Liver (tissue), 9 donors: ENCODE measurements around the gene BTG4. TPM values are rescaled to one million over a fixed set of nuclear protein-coding genes. Genes with fewer than 3 reads are reported as not detected.

Source experiments
- DNase-seq: peaks from one replicate; pipeline ENCODE4 v3.0.0-alpha.2; 2017; ENCODE audit warnings: low spot score
- H3K27ac ChIP-seq, 2 donors: one replicate each; pipeline ENCODE4 v1.7.0; 2013; ENCODE audit warnings: inconsistent platforms in 2 of 2, low read length in 2 of 2, control low read depth in 1 of 2, low read depth in 1 of 2, mild to moderate bottlenecking in 1 of 2
- H3K27me3 ChIP-seq, 4 donors: one replicate each; pipeline versions ENCODE4 v1.6.1 to v1.7.0; 2013; ENCODE audit warnings: low read length in 3 of 4, inconsistent platforms in 1 of 4, mild to moderate bottlenecking in 1 of 4, moderate library complexity in 1 of 4; ENCODE audit not compliant: control insufficient read depth in 4 of 4, insufficient read depth in 4 of 4
- H3K36me3 ChIP-seq, 4 donors: one replicate each; pipeline versions ENCODE4 v1.6.1 to v1.7.0; 2013; ENCODE audit warnings: low read length in 3 of 4, mild to moderate bottlenecking in 3 of 4, low read depth in 1 of 4, moderate library complexity in 1 of 4; ENCODE audit not compliant: control insufficient read depth in 4 of 4, insufficient read depth in 3 of 4
- H3K4me1 ChIP-seq, 4 donors: one replicate each; pipeline versions ENCODE4 v1.6.1 to v1.7.0; 2013; ENCODE audit warnings: low read length in 3 of 4, mild to moderate bottlenecking in 3 of 4, moderate library complexity in 1 of 4; ENCODE audit not compliant: control insufficient read depth in 4 of 4, insufficient read depth in 4 of 4
- H3K4me3 ChIP-seq, 3 donors: one replicate each; pipeline versions ENCODE4 v1.6.1 to v1.7.0; 2013; ENCODE audit warnings: low read length in 3 of 3, control low read depth in 1 of 3, low read depth in 1 of 3, mild to moderate bottlenecking in 1 of 3
- H3K9ac ChIP-seq, 2 donors: one replicate each; pipeline ENCODE4 v1.7.0; 2013; ENCODE audit warnings: low read length in 2 of 2, mild to moderate bottlenecking in 2 of 2, moderate library complexity in 2 of 2, control low read depth in 1 of 2, low read depth in 1 of 2
- H3K9me3 ChIP-seq, 4 donors: one replicate each; pipeline versions ENCODE4 v1.6.1 to v1.7.0; 2013; ENCODE audit warnings: low read length in 3 of 4; ENCODE audit not compliant: control insufficient read depth in 4 of 4
- FOXA1 ChIP-seq: IDR thresholded peaks from 2 replicates; pipeline ENCODE4 v1.6.1; 2016; ENCODE audit warnings: antibody characterized with exemption
- FOXA2 ChIP-seq: IDR thresholded peaks from 2 replicates; pipeline ENCODE4 v1.6.1; 2016; ENCODE audit warnings: antibody characterized with exemption
- GABPA ChIP-seq, 2 donors: IDR thresholded peaks in 1 of 2; conservative IDR thresholded peaks in 1 of 2; 2 replicates each; pipeline ENCODE4 v1.6.1; 2016; ENCODE audit warnings: antibody characterized with exemption in 2 of 2, mild to moderate bottlenecking in 1 of 2, moderate library complexity in 1 of 2
- HNF4A ChIP-seq, 2 donors: conservative IDR thresholded peaks; 2 replicates each; pipeline ENCODE4 v1.6.1; 2016; ENCODE audit warnings: antibody characterized with exemption in 2 of 2, mild to moderate bottlenecking in 2 of 2
- HNF4G ChIP-seq: IDR thresholded peaks from 2 replicates; pipeline ENCODE4 v1.6.1; 2016; ENCODE audit warnings: antibody characterized with exemption
- JUND ChIP-seq, 2 donors: IDR thresholded peaks; 2 replicates each; pipeline ENCODE4 v1.6.1; 2016; ENCODE audit warnings: antibody characterized with exemption in 2 of 2
- MAX ChIP-seq: IDR thresholded peaks from 2 replicates; pipeline ENCODE4 v1.6.1; 2016; ENCODE audit warnings: antibody characterized with exemption
- NR2F2 ChIP-seq: IDR thresholded peaks from 2 replicates; pipeline ENCODE4 v1.6.1; 2016; ENCODE audit warnings: antibody characterized with exemption
- RAD21 ChIP-seq, 2 donors: IDR thresholded peaks; 2 replicates each; pipeline ENCODE4 v1.6.1; 2016; ENCODE audit warnings: antibody characterized with exemption in 2 of 2, mild to moderate bottlenecking in 2 of 2
- RXRA ChIP-seq, 2 donors: IDR thresholded peaks; 2 replicates each; pipeline ENCODE4 v1.6.1; 2017 to 2018; ENCODE audit warnings: antibody characterized with exemption in 2 of 2, mild to moderate bottlenecking in 1 of 2
- TAF1 ChIP-seq: conservative IDR thresholded peaks from 2 replicates; pipeline ENCODE4 v1.6.1; 2016; ENCODE audit warnings: antibody characterized with exemption, mild to moderate bottlenecking
- WGBS: extraction: QIAGEN DNeasy Blood & Tissue Kit; methylation state at CpG from one replicate; pipeline ENCODE4 v1.1.7; 2013; 5-methylcytosine and 5-hydroxymethylcytosine counted together
- polyA plus RNA-seq, 2 donors: library from polyadenylated mRNA; stranded (reverse) in 1 of 2; unstranded in 1 of 2; fragments of 200-250 nt in 1 of 2; fragments of >200 nt in 1 of 2; fragmentation: Nextera tagmentation in 1 of 2; extraction: Ambion mirVana in 1 of 2; gene quantifications; one replicate each; pipeline versions ENCODE4 v1.2.1 to v1.2.3, GENCODE V29; 2013 to 2015
- total RNA-seq, 2 donors: library from RNA; depleted of rRNA; stranded (reverse); fragments of >200 nt; gene quantifications; one replicate each; pipeline ENCODE4 v1.2.3, GENCODE V29; 2014
- TF ChIP-seq, protein P1 (sequence below): IDR thresholded peaks from 2 replicates; pipeline ENCODE4 v1.6.1; 2016; ENCODE audit warnings: antibody characterized with exemption
- TF ChIP-seq, protein P2 (sequence below): IDR thresholded peaks from 2 replicates; pipeline ENCODE4 v1.6.1; 2016; ENCODE audit warnings: antibody characterized with exemption, mild to moderate bottlenecking
- TF ChIP-seq, protein P3 (sequence below): fragments of 150-350 bp; IDR thresholded peaks from 2 replicates; pipeline ENCODE4 v1.5.1; 2017; ENCODE audit warnings: improper control_type of control experiment, low read depth, low read length; ENCODE audit not compliant: missing input control
- donor health status: healthy.
- donor health status: healthy.
- donor health status: healthy.
- donor health status: healthy.
- donor health status: healthy.

BTG4 gene
- total and polyA plus RNA-seq, 4 donors: not detected

GRCh38 chr11:111452146-111452545 lies 60.0 kb downstream of the BTG4 start:
- WGBS: 89% methylated on average over 6 of the region's 6 CpGs
- TF ChIP-seq, protein P1, sequence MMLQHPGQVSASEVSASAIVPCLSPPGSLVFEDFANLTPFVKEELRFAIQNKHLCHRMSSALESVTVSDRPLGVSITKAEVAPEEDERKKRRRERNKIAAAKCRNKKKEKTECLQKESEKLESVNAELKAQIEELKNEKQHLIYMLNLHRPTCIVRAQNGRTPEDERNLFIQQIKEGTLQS: no peak
- no peak for TF ChIP-seq JUND (IDR thresholded peaks at IDR 0.05)
- TF ChIP-seq, protein P2, sequence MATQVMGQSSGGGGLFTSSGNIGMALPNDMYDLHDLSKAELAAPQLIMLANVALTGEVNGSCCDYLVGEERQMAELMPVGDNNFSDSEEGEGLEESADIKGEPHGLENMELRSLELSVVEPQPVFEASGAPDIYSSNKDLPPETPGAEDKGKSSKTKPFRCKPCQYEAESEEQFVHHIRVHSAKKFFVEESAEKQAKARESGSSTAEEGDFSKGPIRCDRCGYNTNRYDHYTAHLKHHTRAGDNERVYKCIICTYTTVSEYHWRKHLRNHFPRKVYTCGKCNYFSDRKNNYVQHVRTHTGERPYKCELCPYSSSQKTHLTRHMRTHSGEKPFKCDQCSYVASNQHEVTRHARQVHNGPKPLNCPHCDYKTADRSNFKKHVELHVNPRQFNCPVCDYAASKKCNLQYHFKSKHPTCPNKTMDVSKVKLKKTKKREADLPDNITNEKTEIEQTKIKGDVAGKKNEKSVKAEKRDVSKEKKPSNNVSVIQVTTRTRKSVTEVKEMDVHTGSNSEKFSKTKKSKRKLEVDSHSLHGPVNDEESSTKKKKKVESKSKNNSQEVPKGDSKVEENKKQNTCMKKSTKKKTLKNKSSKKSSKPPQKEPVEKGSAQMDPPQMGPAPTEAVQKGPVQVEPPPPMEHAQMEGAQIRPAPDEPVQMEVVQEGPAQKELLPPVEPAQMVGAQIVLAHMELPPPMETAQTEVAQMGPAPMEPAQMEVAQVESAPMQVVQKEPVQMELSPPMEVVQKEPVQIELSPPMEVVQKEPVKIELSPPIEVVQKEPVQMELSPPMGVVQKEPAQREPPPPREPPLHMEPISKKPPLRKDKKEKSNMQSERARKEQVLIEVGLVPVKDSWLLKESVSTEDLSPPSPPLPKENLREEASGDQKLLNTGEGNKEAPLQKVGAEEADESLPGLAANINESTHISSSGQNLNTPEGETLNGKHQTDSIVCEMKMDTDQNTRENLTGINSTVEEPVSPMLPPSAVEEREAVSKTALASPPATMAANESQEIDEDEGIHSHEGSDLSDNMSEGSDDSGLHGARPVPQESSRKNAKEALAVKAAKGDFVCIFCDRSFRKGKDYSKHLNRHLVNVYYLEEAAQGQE: no peak
- TF ChIP-seq MAX: no peak
- no peak for TF ChIP-seq GABPA (IDR thresholded peaks at IDR 0.05 in 1 of 2, conservative IDR thresholded peaks at IDR 0.05 in 1 of 2)
- TF ChIP-seq RXRA (IDR thresholded peaks at IDR 0.05): no peak
- TF ChIP-seq RAD21 (IDR thresholded peaks at IDR 0.05): no peak
- TF ChIP-seq HNF4G: no peak
- Histone ChIP-seq H3K36me3 (no peaks in the 10 kb centered on the region), H3K9me3 (no peaks in the 10 kb centered on the region), H3K4me3 (no peak overlapping the region), H3K4me1 (no peaks in the 10 kb centered on the region), H3K27me3 (peaks cover 0 to 2% (median 0%) of the 10 kb centered on the region in 4 donors), H3K9ac (no peak overlapping the region), H3K27ac (no peak overlapping the region)
- DNase-seq: no peak

DNA sequence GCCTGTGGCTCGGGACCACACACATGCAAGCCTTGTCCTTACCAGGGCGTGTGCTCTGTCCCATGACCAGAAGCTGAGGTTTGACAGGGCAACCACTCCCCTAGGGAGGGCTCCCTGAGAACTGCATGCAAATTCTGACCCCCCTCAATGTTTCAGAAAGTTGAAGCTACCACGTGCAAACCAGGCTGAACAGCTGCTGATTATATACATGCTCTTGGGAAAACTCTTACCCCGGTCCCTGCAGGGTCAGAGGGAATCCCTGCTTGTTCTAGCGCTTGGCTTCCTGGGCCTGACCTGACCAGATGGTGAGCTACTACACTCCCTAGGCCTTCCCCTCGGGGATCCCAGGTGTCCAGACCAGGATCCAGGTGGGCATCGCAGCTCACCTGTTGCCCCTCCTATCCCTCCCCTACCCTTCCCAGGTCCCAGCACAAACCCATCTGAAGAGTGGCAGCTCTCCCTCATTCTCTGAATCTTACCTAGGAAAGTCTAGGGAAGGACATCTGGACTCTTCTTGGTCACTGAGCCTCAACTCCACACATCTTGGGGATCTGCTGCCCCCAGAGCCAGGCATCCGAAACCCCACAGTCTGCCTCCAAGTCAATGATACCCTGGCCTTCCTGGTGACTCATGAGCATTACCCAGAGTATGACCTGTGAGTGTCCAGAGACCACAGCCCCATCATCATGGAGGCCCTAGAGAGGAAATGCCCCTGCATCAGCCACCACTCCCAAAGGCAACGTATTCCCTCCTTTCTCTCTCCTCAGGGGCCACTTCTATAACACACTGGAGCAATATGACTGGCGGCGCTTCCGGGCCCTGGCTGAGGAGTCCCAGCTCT lies 61.5 kb downstream of the BTG4 start:
- Histone ChIP-seq H3K36me3 (no peaks in the 10 kb centered on the region), H3K4me3 (no peak overlapping the region), H3K27me3 (no peaks in the 10 kb centered on the region), H3K9ac (no peak overlapping the region), H3K9me3 (no peaks in the 10 kb centered on the region), H3K27ac (no peak overlapping the region), H3K4me1 (no peaks in the 10 kb centered on the region)
- TF ChIP-seq, protein P1: no peak
- no peak for TF ChIP-seq FOXA1
- TF ChIP-seq FOXA2: no peak
- TF ChIP-seq, protein P2: no peak
- no peak for TF ChIP-seq RXRA (IDR thresholded peaks at IDR 0.05)
- TF ChIP-seq JUND (IDR thresholded peaks at IDR 0.05): no peak
- no peak for TF ChIP-seq HNF4A (conservative IDR thresholded peaks at IDR 0.05)
- TF ChIP-seq NR2F2: no peak
- TF ChIP-seq TAF1: no peak
- no peak for TF ChIP-seq MAX
- TF ChIP-seq, protein P3, sequence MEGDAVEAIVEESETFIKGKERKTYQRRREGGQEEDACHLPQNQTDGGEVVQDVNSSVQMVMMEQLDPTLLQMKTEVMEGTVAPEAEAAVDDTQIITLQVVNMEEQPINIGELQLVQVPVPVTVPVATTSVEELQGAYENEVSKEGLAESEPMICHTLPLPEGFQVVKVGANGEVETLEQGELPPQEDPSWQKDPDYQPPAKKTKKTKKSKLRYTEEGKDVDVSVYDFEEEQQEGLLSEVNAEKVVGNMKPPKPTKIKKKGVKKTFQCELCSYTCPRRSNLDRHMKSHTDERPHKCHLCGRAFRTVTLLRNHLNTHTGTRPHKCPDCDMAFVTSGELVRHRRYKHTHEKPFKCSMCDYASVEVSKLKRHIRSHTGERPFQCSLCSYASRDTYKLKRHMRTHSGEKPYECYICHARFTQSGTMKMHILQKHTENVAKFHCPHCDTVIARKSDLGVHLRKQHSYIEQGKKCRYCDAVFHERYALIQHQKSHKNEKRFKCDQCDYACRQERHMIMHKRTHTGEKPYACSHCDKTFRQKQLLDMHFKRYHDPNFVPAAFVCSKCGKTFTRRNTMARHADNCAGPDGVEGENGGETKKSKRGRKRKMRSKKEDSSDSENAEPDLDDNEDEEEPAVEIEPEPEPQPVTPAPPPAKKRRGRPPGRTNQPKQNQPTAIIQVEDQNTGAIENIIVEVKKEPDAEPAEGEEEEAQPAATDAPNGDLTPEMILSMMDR: no peak
- DNase-seq: no peak
- WGBS: 94% methylated on average over 12 of the region's 12 CpGs
